ENCODE data around the gene INHA. TPM values are rescaled to one million over a fixed set of nuclear protein-coding genes. Genes with fewer than 3 reads are reported as not detected.

INHA gene
- total and polyA plus RNA-seq, 2 experiments from 2014 or later: 3.3 to 8.1 TPM

DNA sequence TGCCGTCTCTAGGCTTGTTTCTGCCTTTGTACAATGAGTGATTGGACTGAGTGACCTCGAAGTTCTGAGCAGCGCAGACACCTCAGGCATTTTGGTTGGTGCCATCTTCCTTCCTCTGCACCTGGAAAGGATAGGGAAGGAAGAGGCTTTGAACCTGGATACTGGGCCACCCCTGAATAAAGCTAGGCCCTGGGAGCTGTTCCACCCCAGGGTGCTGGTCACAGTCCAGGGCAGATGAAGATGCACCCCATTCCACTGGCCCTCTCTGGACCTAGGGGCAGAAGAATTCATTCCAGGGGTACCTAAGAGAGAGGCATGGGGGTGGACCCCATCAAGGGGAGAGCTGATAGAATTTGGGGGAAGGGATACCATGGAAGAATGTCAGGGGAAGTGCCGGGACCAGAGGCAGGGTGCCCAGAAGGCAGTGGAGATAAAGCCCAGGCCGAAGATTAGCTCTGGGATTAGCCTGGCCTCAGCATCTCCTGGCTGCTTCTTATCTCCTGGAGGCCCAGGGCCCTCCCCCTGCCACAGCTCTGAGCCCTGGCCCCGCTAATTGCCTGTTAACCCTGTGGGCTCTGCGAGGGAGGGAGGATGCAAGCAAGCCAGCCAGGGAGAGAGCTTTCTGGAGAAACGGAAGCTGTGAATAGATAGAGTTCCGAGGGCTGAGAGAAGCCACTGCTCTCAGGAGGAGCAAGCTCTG is 46.4 kb upstream of the INHA start:
- Histone ChIP-seq H2AFZ (no peak overlapping the region), H3K4me1 (ENCODE audit: insufficient read depth) (peaks cover 26% of the 10 kb centered on the region), H3K9me3 (ENCODE audit: low read depth) (no peaks in the 10 kb centered on the region), H3K27ac (no peak overlapping the region), H3K9me2 (replicated peaks; ENCODE audit: insufficient read depth) (no peaks in the 10 kb centered on the region), H3K79me2 (no peaks in the 10 kb centered on the region), H4K20me1 (ENCODE audit: insufficient read depth, poor library complexity, severe bottlenecking) (no peaks in the 10 kb centered on the region), H3K4me3 (no peak overlapping the region), H3K36me3 (replicated peaks; ENCODE audit: insufficient read depth, low read depth) (no peaks in the 10 kb centered on the region), H3K27me3 (peaks cover 66% of the 10 kb centered on the region), H3K4me2 (no peak overlapping the region)
- WGBS (ENCODE audit: low lambda C conversion rate, missing lambda C conversion rate): 28% methylated on average over 9 of the region's 9 CpGs
- TF ChIP-seq EZH2phosphoT487 (IDR thresholded peaks at IDR 0.05; ENCODE audit: low read depth, severe bottlenecking, unreplicated experiment) (no peak), EZH2 (IDR thresholded peaks at IDR 0.05; ENCODE audit: borderline replicate concordance) (no peak)
- TF ChIP-seq, protein P1, sequence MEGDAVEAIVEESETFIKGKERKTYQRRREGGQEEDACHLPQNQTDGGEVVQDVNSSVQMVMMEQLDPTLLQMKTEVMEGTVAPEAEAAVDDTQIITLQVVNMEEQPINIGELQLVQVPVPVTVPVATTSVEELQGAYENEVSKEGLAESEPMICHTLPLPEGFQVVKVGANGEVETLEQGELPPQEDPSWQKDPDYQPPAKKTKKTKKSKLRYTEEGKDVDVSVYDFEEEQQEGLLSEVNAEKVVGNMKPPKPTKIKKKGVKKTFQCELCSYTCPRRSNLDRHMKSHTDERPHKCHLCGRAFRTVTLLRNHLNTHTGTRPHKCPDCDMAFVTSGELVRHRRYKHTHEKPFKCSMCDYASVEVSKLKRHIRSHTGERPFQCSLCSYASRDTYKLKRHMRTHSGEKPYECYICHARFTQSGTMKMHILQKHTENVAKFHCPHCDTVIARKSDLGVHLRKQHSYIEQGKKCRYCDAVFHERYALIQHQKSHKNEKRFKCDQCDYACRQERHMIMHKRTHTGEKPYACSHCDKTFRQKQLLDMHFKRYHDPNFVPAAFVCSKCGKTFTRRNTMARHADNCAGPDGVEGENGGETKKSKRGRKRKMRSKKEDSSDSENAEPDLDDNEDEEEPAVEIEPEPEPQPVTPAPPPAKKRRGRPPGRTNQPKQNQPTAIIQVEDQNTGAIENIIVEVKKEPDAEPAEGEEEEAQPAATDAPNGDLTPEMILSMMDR (IDR thresholded peaks at IDR 0.05; ENCODE audit: poor library complexity): no peak
- DNase-seq (ENCODE audit: low spot score): peak; percentile 64

DNA sequence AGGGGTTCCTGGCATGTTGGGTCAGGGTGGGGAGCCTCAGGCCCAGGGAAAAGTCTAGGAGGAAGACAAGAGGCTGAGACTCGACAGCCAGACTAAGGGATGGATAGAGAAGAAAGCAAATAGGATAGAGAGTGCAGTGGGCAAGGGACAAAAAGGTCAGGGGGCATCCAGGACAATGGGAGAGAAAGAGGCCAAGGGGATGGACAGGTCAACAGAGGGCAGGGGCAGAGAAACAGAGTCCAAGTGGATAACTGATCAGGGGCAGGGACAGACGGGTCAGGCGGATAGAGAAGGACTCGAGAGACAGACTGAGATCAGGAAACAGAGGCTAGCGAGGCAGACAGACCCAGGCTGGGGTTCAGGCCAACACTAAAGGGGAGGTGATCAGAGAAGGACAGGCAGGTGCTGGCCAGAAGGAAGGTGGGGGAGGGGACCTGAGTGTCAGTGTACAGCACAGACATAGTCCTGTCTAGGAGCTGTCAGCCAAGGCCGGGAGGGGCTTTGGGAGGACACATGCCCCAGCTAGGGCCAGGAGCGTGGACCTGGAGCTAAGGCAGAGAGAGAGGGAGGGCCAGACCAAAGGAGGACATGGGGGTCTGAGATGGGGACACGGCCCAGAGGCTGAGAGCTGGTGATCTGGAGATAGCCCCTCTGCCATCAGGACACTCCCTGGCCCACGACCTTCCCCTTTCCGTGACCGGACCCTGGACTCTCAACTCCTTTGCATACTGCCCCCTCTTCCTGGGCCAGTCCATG is 45.6 kb upstream of the INHA start:
- Histone ChIP-seq H3K4me2 (no peak overlapping the region), H3K27ac (no peak overlapping the region), H3K79me2 (no peaks in the 10 kb centered on the region), H3K27me3 (peaks cover 66% of the 10 kb centered on the region), H2AFZ (no peak overlapping the region), H3K4me3 (no peak overlapping the region), H3K4me1 (ENCODE audit: insufficient read depth) (peaks cover 20% of the 10 kb centered on the region), H3K36me3 (replicated peaks; ENCODE audit: insufficient read depth, low read depth) (no peaks in the 10 kb centered on the region), H4K20me1 (ENCODE audit: insufficient read depth, poor library complexity, severe bottlenecking) (no peaks in the 10 kb centered on the region), H3K9me3 (ENCODE audit: low read depth) (no peaks in the 10 kb centered on the region), H3K9me2 (replicated peaks; ENCODE audit: insufficient read depth) (no peaks in the 10 kb centered on the region)
- 62% methylated on average over 9 of the region's 11 CpGs for WGBS (ENCODE audit: low lambda C conversion rate, missing lambda C conversion rate)
- TF ChIP-seq EZH2phosphoT487 (IDR thresholded peaks at IDR 0.05; ENCODE audit: low read depth, severe bottlenecking, unreplicated experiment): no peak
- TF ChIP-seq EZH2 (IDR thresholded peaks at IDR 0.05; ENCODE audit: borderline replicate concordance): no peak
- TF ChIP-seq, protein P1 (IDR thresholded peaks at IDR 0.05; ENCODE audit: poor library complexity): no peak
- DNase-seq (ENCODE audit: low spot score): no peak

DNA sequence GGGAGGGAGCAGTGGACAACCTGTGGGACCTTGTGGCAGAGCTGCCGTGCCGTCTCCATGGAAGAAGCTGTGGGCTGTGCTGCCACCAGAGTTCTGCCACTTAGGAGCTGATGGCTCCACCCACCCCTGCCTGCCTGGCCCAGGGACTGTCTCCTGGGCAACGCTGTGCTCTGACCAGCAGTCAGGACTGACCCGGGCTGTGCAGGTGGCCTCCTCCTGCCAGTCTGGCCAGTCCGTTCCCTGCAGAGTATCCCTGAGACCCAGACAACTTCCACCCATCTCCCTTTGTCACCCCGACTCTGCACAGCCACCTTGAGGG is 45.1 kb upstream of the INHA start:
- H2AFZ ChIP-seq: no peak overlapping the region
- peaks cover 15% of the 10 kb centered on the region for H3K4me1 ChIP-seq (ENCODE audit: insufficient read depth)
- no peak for DNase-seq (ENCODE audit: low spot score)
- peaks cover 61% of the 10 kb centered on the region for H3K27me3 ChIP-seq
- H3K79me2 ChIP-seq: no peaks in the 10 kb centered on the region
- 50% methylated on average over 6 of the region's 6 CpGs for WGBS (ENCODE audit: low lambda C conversion rate, missing lambda C conversion rate)
- H3K9me2 ChIP-seq (replicated peaks; ENCODE audit: insufficient read depth): no peaks in the 10 kb centered on the region
- H3K4me2 ChIP-seq: no peak overlapping the region
- H3K4me3 ChIP-seq: no peak overlapping the region
- no peak overlapping the region for H3K27ac ChIP-seq
- H3K36me3 ChIP-seq (replicated peaks; ENCODE audit: insufficient read depth, low read depth): no peaks in the 10 kb centered on the region
- no peaks in the 10 kb centered on the region for H4K20me1 ChIP-seq (ENCODE audit: insufficient read depth, poor library complexity, severe bottlenecking)
- no peaks in the 10 kb centered on the region for H3K9me3 ChIP-seq (ENCODE audit: low read depth)
- TF ChIP-seq, protein P1 (IDR thresholded peaks at IDR 0.05; ENCODE audit: poor library complexity): no peak
- TF ChIP-seq EZH2 (IDR thresholded peaks at IDR 0.05; ENCODE audit: borderline replicate concordance): no peak
- no peak for TF ChIP-seq EZH2phosphoT487 (IDR thresholded peaks at IDR 0.05; ENCODE audit: low read depth, severe bottlenecking, unreplicated experiment)
